Activated CD8-positive, alpha-beta memory T cell treated with anti-CD3 and anti-CD28 coated beads for 1 hour (primary cell): ENCODE results near the gene CIROP.

ENCODE experiments used
- DNase-seq, 2 donors: peaks; one replicate each; pipeline ENCODE4 v3.0.0-alpha.2; 2020; ENCODE audit warnings: low read depth in 1 of 2; ENCODE audit errors: extremely low read depth in 1 of 2

CIROP gene

GRCh38 chr14:23130871-23131270 lies 26.1 kb upstream of the CIROP start:
- no peak for DNase-seq

- no peak for DNase-seq
Observed at GRCh38 chr14:23129759-23130316, 25.0 kb upstream of the CIROP start.

GRCh38 chr14:23128969-23129758 lies 24.4 kb upstream of the CIROP start:
- no peak for DNase-seq

- DNase-seq = no peak
Observed at GRCh38 chr14:23127861-23128260, 23.1 kb upstream of the CIROP start.

GRCh38 chr14:23126548-23127278 lies 21.9 kb upstream of the CIROP start:
- no peak for DNase-seq

DNA sequence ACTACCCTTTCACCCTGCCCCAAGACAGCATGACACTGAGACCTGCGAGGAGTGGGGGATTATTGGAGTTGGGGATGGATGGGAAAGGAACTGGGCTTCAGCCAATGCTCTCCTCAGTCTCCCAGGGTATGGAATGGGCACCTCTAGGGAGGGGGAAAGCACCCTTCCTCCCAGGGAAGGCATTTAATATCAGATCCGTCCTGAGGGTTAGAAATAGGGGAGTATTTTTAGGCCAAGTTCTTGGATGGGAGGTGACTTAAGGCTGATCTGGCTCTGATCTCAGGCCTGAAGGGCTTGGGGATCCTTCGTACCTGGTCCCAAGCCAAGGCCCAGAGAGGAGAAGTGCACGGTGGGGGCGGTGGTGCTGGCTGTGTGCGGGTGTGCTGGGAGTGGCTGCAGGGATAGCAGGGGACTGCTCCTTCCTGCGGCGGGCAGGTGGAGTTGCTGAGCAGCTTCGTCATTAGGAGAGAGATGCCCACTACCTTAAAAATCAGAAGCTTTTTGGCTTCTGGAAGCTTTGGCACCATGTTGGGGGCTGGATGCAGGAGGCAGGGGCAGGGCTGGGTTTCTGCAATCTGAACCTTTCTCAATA lies 21.2 kb upstream of the CIROP start:
- DNase-seq = no peak

GRCh38 chr14:23125011-23125410 lies 20.2 kb upstream of the CIROP start:
- no peak for DNase-seq

- DNase-seq = no peak
Observed at GRCh38 chr14:23124337-23124954, 19.7 kb upstream of the CIROP start.

GRCh38 chr14:23123419-23123818 lies 18.6 kb upstream of the CIROP start:
- DNase-seq = no peak

DNA sequence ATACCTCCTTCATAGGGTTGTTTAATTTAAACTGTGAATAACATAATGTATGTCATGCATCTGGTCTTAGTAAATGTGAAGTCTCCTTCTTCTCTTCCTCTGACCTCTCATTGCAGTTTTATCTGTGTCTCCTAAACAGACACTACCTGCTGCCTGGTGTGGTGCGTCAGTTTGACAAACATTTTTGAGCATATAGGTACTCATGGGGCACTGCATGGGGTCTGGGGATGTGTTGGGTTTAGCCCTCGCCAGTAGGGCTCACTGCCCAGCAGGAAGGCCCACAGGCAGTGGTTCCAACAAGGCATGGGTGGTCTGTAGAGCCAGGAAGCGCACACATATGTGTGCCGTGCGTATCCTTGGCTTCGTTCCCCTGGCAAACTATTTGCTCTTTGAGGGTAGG lies 17.3 kb upstream of the CIROP start:
- no peak for DNase-seq

DNA sequence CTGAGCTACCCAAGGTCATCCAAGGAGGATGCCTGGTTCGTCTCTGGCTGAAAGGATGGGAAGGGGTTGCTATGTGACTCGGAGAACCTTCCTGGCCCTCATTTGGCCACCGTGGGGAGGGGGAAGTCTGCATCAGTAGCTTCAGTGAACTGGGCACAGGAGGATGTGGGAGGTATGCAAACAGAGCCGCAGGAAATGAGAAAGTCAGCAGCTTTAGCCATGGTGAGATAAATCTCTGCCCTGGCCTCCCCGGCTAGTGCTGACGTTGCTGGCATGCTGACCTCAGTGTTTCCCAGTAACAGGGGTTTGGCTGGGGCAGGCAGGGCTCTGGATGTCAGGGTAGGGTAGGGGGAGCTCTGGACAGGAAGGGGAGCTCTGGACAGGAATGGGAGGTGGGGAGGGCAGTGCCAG lies 16.6 kb upstream of the CIROP start:
- no peak for DNase-seq

- peak; percentile 50 to 56 for DNase-seq
Observed at GRCh38 chr14:23120541-23121251, 15.9 kb upstream of the CIROP start.

DNA sequence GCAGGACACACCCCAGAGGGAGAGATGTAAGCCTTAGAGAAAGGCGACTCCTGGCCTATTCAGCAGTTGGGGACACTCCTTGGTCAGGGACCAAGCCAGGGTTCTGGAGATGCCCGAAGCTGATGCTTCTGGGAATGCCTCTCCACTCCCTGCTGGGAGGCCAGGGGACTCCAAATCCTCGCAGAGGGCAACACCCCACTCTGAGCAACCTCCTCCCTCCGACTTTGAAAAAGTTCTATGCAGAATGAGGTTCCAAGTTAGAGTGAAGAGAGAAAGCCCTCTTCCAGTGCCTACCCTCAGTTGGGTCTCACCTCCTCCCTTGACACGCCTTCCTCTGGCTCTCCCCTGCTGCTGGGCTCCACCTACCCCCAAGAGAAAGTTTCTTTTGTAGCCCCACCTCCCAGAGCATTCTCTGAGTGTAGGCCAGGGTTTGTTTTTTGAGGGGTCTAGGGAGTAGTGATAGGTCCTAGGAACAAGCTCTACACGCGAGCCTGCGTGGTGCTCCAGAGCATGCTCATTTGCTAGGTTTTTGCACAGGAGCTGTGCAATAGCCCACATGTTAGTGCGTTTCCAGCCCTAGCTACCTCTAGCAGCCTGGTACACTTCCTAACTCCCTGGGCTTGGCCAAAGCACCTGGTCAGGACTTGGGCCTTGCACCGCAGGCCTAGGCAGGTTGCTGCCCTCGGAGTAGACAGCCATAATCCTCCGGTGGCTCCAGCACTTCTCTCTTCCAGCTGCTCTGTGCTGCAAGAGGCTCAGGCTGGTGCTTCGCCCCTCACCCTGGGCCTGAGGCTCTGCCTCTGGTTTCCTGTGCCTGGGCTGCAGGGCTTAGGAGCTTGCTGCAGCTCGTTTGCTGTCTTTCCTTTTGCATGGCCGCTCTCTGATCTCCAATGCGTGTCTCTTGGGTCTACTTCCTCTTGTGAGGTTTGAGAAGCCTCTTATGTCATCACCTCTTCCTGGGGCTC lies 14.9 kb upstream of the CIROP start:
- DNase-seq = no peak

- DNase-seq = no peak
Observed at GRCh38 chr14:23118506-23119362, 13.9 kb upstream of the CIROP start, which contains the start of gene CEBPE. Gene CEBPE (minus strand): TSS chr14:23119255. CDS start chr14:23119091, 164 bp downstream.

- DNase-seq = no peak
Observed at GRCh38 chr14:23117371-23118020, 12.7 kb upstream of the CIROP start.

DNA sequence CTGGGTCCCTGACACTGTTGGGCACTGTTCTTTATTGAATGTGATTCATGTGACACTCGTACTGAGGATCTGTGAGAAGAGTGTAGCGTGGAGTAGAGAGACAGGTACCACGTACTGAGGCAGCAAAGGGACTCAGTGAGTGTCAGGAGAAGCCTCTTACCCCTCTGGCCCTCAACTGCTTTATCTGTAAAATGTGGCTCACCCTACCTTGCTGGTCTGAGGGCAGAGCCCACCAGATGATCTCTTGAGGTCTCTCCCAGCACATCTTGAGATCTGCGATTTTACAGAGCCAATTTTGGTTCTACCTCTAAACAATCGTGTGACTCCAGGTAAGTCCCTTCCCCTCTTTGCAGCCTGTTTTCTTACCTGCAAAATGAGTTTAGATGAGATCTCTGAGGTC lies 11.1 kb upstream of the CIROP start:
- no peak for DNase-seq

- DNase-seq = no peak
Observed at GRCh38 chr14:23115039-23115731, 10.4 kb upstream of the CIROP start.
